Measurements from ENCODE around the gene PDE11A.
"Not testable (repeated sequence)": the region's sequence is repeated elsewhere in the genome, so short reads cannot be mapped to it uniquely, and the experiment has no call there.

PDE11A gene

DNA sequence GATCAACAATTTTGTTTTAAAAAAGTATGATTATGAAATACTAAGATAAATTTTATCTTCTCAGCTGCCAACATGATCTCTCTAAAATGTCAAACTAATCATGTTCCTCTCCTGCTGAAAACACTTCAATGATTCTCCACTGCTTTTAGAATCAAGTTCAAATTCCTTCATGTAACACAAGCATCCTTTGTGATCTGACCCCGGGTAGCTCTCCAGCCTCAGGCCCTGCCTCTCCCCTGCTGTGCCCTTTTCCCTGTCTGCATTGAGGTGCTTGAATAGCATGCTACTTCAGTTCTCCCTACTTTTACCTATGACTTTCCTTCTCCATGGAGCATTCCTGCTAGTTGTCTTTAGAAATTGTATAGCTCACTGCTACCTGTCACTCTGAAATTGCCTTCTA, 274.8 kb downstream of the PDE11A start:
- no peak overlapping the region for H3K9ac ChIP-seq (ENCODE audit: low read length)
- no peak overlapping the region for H3K4me3 ChIP-seq (ENCODE audit: insufficient read depth, low read length, poor library complexity, severe bottlenecking)
- no peaks in the 10 kb centered on the region for H3K9me2 ChIP-seq (replicated peaks; ENCODE audit: insufficient read depth, low read length)
- no peaks in the 10 kb centered on the region for H3K9me3 ChIP-seq (ENCODE audit: insufficient read depth, low read length)
- no peaks in the 10 kb centered on the region for H3K79me2 ChIP-seq (ENCODE audit: insufficient read depth, low read length)
- no peaks in the 10 kb centered on the region for H3K36me3 ChIP-seq (ENCODE audit: low read length)
- TF ChIP-seq CTCF (IDR thresholded peaks at IDR 0.05; ENCODE audit: insufficient read depth, low read length, poor library complexity, severe bottlenecking) (no peak), EZH2phosphoT487 (conservative IDR thresholded peaks at IDR 0.05; ENCODE audit: low read length) (no peak)
- H2AFZ ChIP-seq (ENCODE audit: low read depth, low read length, severe bottlenecking), result no peak overlapping the region
- no peaks in the 10 kb centered on the region for H4K20me1 ChIP-seq (ENCODE audit: low read depth, low read length)
- no peak overlapping the region for H3K4me2 ChIP-seq (ENCODE audit: low read depth, low read length, poor library complexity, severe bottlenecking)
- no peaks in the 10 kb centered on the region for H3F3A ChIP-seq (ENCODE audit: insufficient read depth)
- no peaks in the 10 kb centered on the region for H3K27me3 ChIP-seq (ENCODE audit: low read length)
- H3K27ac ChIP-seq (ENCODE audit: low read depth, low read length), result no peak overlapping the region

DNA sequence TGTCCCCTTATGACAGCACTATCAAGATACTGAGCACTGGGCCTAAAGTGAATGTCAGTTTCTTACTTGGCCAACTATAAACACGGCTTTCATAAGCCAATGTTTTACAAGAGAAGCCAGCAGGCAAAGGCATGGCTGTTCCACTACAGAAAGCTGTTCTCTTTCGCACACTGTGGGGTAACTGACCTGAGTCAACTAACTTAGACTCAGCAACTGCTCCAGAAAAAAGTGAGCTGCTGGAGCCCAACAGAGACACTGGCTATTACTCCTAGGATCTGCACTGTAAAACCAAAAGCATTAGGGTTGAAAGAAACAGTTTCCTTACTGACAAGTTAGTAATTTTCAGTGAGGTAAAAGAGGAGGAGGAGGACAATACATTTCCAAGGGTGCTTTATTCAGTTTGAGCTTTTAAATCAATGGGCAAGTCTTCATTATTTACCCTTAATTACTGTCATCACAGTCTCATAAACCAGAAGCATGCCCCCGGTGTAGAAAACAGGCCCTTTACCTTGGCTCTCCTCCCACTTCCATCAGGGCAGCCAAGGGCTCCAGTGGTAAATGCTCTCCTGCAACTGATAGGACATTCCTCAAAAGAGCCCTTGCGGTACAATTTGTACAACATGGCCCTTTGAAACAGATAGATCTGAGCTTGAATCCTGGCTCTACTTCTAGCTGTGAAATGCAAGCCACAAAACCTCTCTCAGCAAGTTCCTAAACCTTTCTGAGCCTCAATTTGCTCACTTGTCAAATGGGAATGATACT, 275.7 kb downstream of the PDE11A start:
- no peak overlapping the region for H3K27ac ChIP-seq (ENCODE audit: low read depth, low read length)
- H4K20me1 ChIP-seq (ENCODE audit: low read depth, low read length), result no peaks in the 10 kb centered on the region
- no peaks in the 10 kb centered on the region for H3K79me2 ChIP-seq (ENCODE audit: insufficient read depth, low read length)
- no peak overlapping the region for H3K9ac ChIP-seq (ENCODE audit: low read length)
- no peak overlapping the region for H3K4me2 ChIP-seq (ENCODE audit: low read depth, low read length, poor library complexity, severe bottlenecking)
- no peak overlapping the region for H3K4me3 ChIP-seq (ENCODE audit: insufficient read depth, low read length, poor library complexity, severe bottlenecking)
- no peaks in the 10 kb centered on the region for H3K9me2 ChIP-seq (replicated peaks; ENCODE audit: insufficient read depth, low read length)
- H3K9me3 ChIP-seq (ENCODE audit: insufficient read depth, low read length), result no peaks in the 10 kb centered on the region
- no peak for TF ChIP-seq EZH2phosphoT487 (conservative IDR thresholded peaks at IDR 0.05; ENCODE audit: low read length)
- TF ChIP-seq CTCF (IDR thresholded peaks at IDR 0.05; ENCODE audit: insufficient read depth, low read length, poor library complexity, severe bottlenecking), result no peak
- no peaks in the 10 kb centered on the region for H3F3A ChIP-seq (ENCODE audit: insufficient read depth)
- no peaks in the 10 kb centered on the region for H3K36me3 ChIP-seq (ENCODE audit: low read length)
- H2AFZ ChIP-seq (ENCODE audit: low read depth, low read length, severe bottlenecking), result no peak overlapping the region
- H3K27me3 ChIP-seq (ENCODE audit: low read length), result no peaks in the 10 kb centered on the region

DNA sequence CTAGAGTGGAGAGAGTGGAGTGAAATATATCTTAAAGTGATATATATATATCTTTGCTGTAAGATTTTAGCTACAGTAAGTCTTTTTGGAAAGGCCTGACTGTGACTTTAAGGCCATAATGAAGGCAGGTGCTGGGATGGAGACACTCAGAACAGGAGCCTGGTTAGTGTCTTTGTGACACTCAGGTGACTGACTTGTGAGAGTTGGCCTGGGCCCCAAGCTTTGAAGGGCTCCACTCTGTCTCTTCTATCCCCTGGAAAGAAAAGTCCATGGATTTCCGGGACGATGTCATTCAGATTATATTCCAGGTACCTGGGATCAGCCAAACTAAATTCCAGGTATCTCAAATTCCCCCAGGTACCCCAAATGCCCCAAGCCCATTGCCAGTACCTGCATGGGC, 276.6 kb downstream of the PDE11A start:
- no peak overlapping the region for H3K9ac ChIP-seq (ENCODE audit: low read length)
- no peaks in the 10 kb centered on the region for H3K27me3 ChIP-seq (ENCODE audit: low read length)
- no peaks in the 10 kb centered on the region for H3K9me2 ChIP-seq (replicated peaks; ENCODE audit: insufficient read depth, low read length)
- no peak overlapping the region for H3K4me3 ChIP-seq (ENCODE audit: insufficient read depth, low read length, poor library complexity, severe bottlenecking)
- no peak overlapping the region for H3K4me2 ChIP-seq (ENCODE audit: low read depth, low read length, poor library complexity, severe bottlenecking)
- no peak for TF ChIP-seq CTCF (IDR thresholded peaks at IDR 0.05; ENCODE audit: insufficient read depth, low read length, poor library complexity, severe bottlenecking)
- TF ChIP-seq EZH2phosphoT487 (conservative IDR thresholded peaks at IDR 0.05; ENCODE audit: low read length), result no peak
- H3F3A ChIP-seq (ENCODE audit: insufficient read depth), result no peaks in the 10 kb centered on the region
- H3K27ac ChIP-seq (ENCODE audit: low read depth, low read length), result no peak overlapping the region
- no peak overlapping the region for H2AFZ ChIP-seq (ENCODE audit: low read depth, low read length, severe bottlenecking)
- no peaks in the 10 kb centered on the region for H3K79me2 ChIP-seq (ENCODE audit: insufficient read depth, low read length)
- no peaks in the 10 kb centered on the region for H4K20me1 ChIP-seq (ENCODE audit: low read depth, low read length)
- no peaks in the 10 kb centered on the region for H3K9me3 ChIP-seq (ENCODE audit: insufficient read depth, low read length)
- no peaks in the 10 kb centered on the region for H3K36me3 ChIP-seq (ENCODE audit: low read length)

DNA sequence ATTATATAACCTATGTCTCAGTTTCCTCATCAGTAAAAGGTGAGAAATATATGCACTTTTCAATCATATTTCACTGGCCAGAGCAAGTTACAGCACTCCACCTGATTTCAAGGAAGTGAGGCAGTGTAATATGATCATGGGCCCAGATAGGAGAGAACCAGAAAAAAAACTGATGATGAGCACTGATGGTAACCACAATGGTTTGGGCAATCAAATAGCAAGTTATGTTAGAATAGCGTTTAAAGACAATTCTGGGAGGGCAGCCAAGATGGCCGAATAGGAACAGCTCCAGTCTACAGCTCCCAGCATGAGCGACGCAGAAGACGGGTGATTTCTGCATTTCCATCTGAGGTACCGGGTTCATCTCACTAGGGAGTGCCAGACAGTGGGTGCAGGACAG, 287.4 kb downstream of the PDE11A start:
- H3K27me3 ChIP-seq (ENCODE audit: low read length); H3K4me3 ChIP-seq (ENCODE audit: insufficient read depth, low read length, poor library complexity, severe bottlenecking); H3K36me3 ChIP-seq (ENCODE audit: low read length); H3K27ac ChIP-seq (ENCODE audit: low read depth, low read length); H3K9me2 ChIP-seq (replicated peaks; ENCODE audit: insufficient read depth, low read length); H3F3A ChIP-seq (ENCODE audit: insufficient read depth); H2AFZ ChIP-seq (ENCODE audit: low read depth, low read length, severe bottlenecking); H3K9ac ChIP-seq (ENCODE audit: low read length); H3K4me2 ChIP-seq (ENCODE audit: low read depth, low read length, poor library complexity, severe bottlenecking); H3K79me2 ChIP-seq (ENCODE audit: insufficient read depth, low read length); H3K9me3 ChIP-seq (ENCODE audit: insufficient read depth, low read length); H4K20me1 ChIP-seq (ENCODE audit: low read depth, low read length): not testable (repeated sequence)

All from SU-DHL-6 (cell line).